GM23338 (cell line): ENCODE measurements around the gene FARSB. TPM values are rescaled to one million over a fixed set of nuclear protein-coding genes. Genes with fewer than 3 reads are reported as not detected.

Source experiments
- ATAC-seq: fragments of 200-7000 bp; cut with Tn5 transposase; 3 replicates; pipeline ENCODE4 v1.9.1; 2020
- DNase-seq: peaks from one replicate; pipeline ENCODE4 v3.0.0-alpha.2; 2015; ENCODE audit warnings: low spot score
- H2AFZ ChIP-seq: fragments of 200-600 bp; sonication (generic); 2 replicates; pipeline ENCODE4 v1.8.0; 2016; ENCODE audit warnings: antibody characterized with exemption, mild to moderate bottlenecking, moderate library complexity
- H3F3A ChIP-seq: fragments of 200-600 bp; sonication (generic); replicated peaks from 2 replicates; pipeline ENCODE4 v1.8.0; 2017; ENCODE audit warnings: antibody characterized with exemption, mixed run types, low read depth
- H3K27ac ChIP-seq: fragments of 200-600 bp; sonication (generic); 2 replicates; pipeline ENCODE4 v1.6.1; 2016; ENCODE audit warnings: low read depth
- H3K27me3 ChIP-seq: fragments of 200-600 bp; sonication (generic); 2 replicates; pipeline ENCODE4 v1.8.0; 2016; ENCODE audit warnings: mild to moderate bottlenecking, mixed run types, moderate library complexity; ENCODE audit not compliant: insufficient read depth
- H3K36me3 ChIP-seq: fragments of 200-600 bp; sonication (generic); 2 replicates; pipeline ENCODE4 v1.8.0; 2016; ENCODE audit warnings: mild to moderate bottlenecking; ENCODE audit not compliant: insufficient read depth
- H3K4me1 ChIP-seq: fragments of 200-600 bp; sonication (generic); 2 replicates; pipeline ENCODE4 v1.8.0; 2016; ENCODE audit warnings: mild to moderate bottlenecking, moderate library complexity; ENCODE audit not compliant: insufficient read depth
- H3K4me2 ChIP-seq: fragments of 200-600 bp; sonication (generic); 2 replicates; pipeline ENCODE4 v1.7.1; 2017; ENCODE audit warnings: mixed run types
- H3K4me3 ChIP-seq: fragments of 200-600 bp; sonication (generic); 2 replicates; pipeline ENCODE4 v1.6.1; 2016; ENCODE audit warnings: mixed run types
- H3K79me2 ChIP-seq: fragments of 200-600 bp; sonication (generic); replicated peaks from 2 replicates; pipeline ENCODE4 v1.8.0; 2017; ENCODE audit warnings: mild to moderate bottlenecking; ENCODE audit not compliant: insufficient read depth
- H3K9me2 ChIP-seq: fragments of 200-600 bp; sonication (generic); 2 replicates; pipeline ENCODE4 v1.8.0; 2017; ENCODE audit not compliant: insufficient read depth
- H4K20me1 ChIP-seq: fragments of 200-600 bp; sonication (generic); replicated peaks from 2 replicates; pipeline ENCODE4 v1.8.0; 2017; ENCODE audit warnings: mild to moderate bottlenecking; ENCODE audit not compliant: insufficient read depth
- H3K27ac Mint-ChIP-seq: 2 replicates; pipeline ENCODE4 v1.8.0; 2020; ENCODE audit warnings: inconsistent platforms, mild to moderate bottlenecking, moderate library complexity, mixed read lengths
- H3K27me3 Mint-ChIP-seq: 3 replicates; pipeline ENCODE4 v1.8.0; 2022; ENCODE audit warnings: low read depth, mild to moderate bottlenecking, moderate library complexity, mixed read lengths, inconsistent platforms; ENCODE audit not compliant: insufficient read depth, poor library complexity
- H3K36me3 Mint-ChIP-seq: 3 replicates; pipeline ENCODE4 v1.8.0; 2021; ENCODE audit warnings: low read depth, mild to moderate bottlenecking, inconsistent platforms, moderate library complexity, mixed read lengths
- H3K4me1 Mint-ChIP-seq: 3 replicates; pipeline ENCODE4 v1.8.0; 2020; ENCODE audit warnings: mild to moderate bottlenecking, inconsistent platforms, mixed read lengths
- H3K4me3 Mint-ChIP-seq: 3 replicates; pipeline ENCODE4 v1.8.0; 2021; ENCODE audit warnings: moderate library complexity, mild to moderate bottlenecking, inconsistent platforms, mixed read lengths
- H3K9me3 Mint-ChIP-seq: 3 replicates; pipeline ENCODE4 v1.8.0; 2020; ENCODE audit warnings: moderate library complexity, mild to moderate bottlenecking, inconsistent platforms, mixed read lengths
- CREB1 ChIP-seq: fragments of 250-450 bp; sonication (Bioruptor Pico); IDR thresholded peaks from 2 replicates; pipeline ENCODE4 v1.5.0; 2020; ENCODE audit warnings: low read depth, mild to moderate bottlenecking, moderate library complexity
- EZH2 ChIP-seq: fragments of 200-600 bp; sonication (generic); IDR thresholded peaks from one replicate; pipeline ENCODE4 v1.8.0; 2017; ENCODE audit warnings: antibody characterized with exemption, mild to moderate bottlenecking, low read depth; ENCODE audit not compliant: unreplicated experiment
- EZH2phosphoT487 ChIP-seq: fragments of 200-600 bp; sonication (generic); IDR thresholded peaks from one replicate; pipeline ENCODE4 v1.8.1; 2018; ENCODE audit warnings: antibody characterized with exemption; ENCODE audit not compliant: unreplicated experiment
- JUNB ChIP-seq: IDR thresholded peaks from one replicate; pipeline ENCODE4 v1.6.1; 2016; ENCODE audit warnings: antibody characterized with exemption; ENCODE audit not compliant: unreplicated experiment
- NANOG ChIP-seq: IDR thresholded peaks from 2 replicates; pipeline ENCODE4 v1.6.1; 2016; ENCODE audit warnings: antibody characterized with exemption, borderline replicate concordance
- POLR2AphosphoS5 ChIP-seq: IDR thresholded peaks from 2 replicates; pipeline ENCODE4 v1.6.1; 2016; ENCODE audit warnings: antibody characterized with exemption, low read depth
- STAT1 ChIP-seq: IDR thresholded peaks from one replicate; pipeline ENCODE4 v1.6.1; 2016; ENCODE audit warnings: antibody characterized with exemption; ENCODE audit not compliant: unreplicated experiment
- ZNF114 ChIP-seq: fragments of 250-450 bp; sonication (Bioruptor Pico); IDR thresholded peaks from 2 replicates; pipeline ENCODE4 v1.5.0; 2020; ENCODE audit warnings: mild to moderate bottlenecking, moderate library complexity
- ZNF331 ChIP-seq: fragments of 250-450 bp; sonication (Bioruptor Pico); IDR thresholded peaks from 2 replicates; pipeline ENCODE4 v1.5.0; 2020; ENCODE audit warnings: low read depth, mild to moderate bottlenecking, moderate library complexity
- polyA plus RNA-seq: library from polyadenylated mRNA; unstranded; fragments of >200 nt; fragmentation: Nextera tagmentation; extraction: Ambion mirVana; gene quantifications from 2 replicates; pipeline ENCODE4 v1.2.1, GENCODE V29; 2016
- total RNA-seq: library from RNA; depleted of rRNA; stranded (reverse); fragments of >200 nt; shearing (Covaris generic); gene quantifications from 2 replicates; pipeline ENCODE4 v1.2.3, GENCODE V29; 2014
- TF ChIP-seq, protein P1 (sequence below): IDR thresholded peaks from 2 replicates; pipeline ENCODE4 v1.6.1; 2016; ENCODE audit warnings: antibody characterized with exemption
- TF ChIP-seq, protein P2 (sequence below): IDR thresholded peaks from one replicate; pipeline ENCODE4 v1.6.1; 2018; ENCODE audit warnings: antibody characterized with exemption; ENCODE audit not compliant: unreplicated experiment
- TF ChIP-seq, protein P3 (sequence below), 2 experiments: fragments of 200-600 bp in 1 of 2; sonication (generic) in 1 of 2; conservative IDR thresholded peaks; 2 replicates each; pipeline versions ENCODE4 v1.5.1 to v1.6.1; 2016 to 2017; ENCODE audit warnings: antibody characterized with exemption in 2 of 2, low read depth in 2 of 2, mild to moderate bottlenecking in 2 of 2, moderate library complexity in 1 of 2

Gene FARSB
- total and polyA plus RNA-seq, 2 experiments from 2014 or later, result 32.5 to 40.0 TPM

DNA sequence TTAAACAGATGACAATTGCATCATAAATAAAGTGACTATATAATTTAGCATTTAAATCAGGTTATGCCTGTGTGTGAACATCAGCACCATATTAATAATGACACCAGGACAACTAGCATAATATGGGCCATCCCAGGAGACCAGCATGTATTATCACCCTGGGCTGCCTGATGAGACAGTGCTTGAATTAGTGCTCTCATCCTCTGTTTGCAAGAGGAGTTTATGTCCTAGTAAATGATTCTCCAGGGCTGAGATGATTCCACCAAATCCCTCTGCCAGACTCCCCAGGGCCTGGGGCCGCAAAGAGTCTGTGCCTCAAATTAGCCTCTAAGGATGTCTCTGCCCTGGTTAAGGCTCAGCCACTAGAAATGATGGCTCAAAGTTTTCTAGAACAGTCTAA is 133.8 kb downstream of the FARSB start (continued):
- TF ChIP-seq STAT1 (no peak), POLR2AphosphoS5 (no peak)
- TF ChIP-seq, protein P1, sequence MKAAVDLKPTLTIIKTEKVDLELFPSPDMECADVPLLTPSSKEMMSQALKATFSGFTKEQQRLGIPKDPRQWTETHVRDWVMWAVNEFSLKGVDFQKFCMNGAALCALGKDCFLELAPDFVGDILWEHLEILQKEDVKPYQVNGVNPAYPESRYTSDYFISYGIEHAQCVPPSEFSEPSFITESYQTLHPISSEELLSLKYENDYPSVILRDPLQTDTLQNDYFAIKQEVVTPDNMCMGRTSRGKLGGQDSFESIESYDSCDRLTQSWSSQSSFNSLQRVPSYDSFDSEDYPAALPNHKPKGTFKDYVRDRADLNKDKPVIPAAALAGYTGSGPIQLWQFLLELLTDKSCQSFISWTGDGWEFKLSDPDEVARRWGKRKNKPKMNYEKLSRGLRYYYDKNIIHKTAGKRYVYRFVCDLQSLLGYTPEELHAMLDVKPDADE, result no peak
- TF ChIP-seq, protein P2, sequence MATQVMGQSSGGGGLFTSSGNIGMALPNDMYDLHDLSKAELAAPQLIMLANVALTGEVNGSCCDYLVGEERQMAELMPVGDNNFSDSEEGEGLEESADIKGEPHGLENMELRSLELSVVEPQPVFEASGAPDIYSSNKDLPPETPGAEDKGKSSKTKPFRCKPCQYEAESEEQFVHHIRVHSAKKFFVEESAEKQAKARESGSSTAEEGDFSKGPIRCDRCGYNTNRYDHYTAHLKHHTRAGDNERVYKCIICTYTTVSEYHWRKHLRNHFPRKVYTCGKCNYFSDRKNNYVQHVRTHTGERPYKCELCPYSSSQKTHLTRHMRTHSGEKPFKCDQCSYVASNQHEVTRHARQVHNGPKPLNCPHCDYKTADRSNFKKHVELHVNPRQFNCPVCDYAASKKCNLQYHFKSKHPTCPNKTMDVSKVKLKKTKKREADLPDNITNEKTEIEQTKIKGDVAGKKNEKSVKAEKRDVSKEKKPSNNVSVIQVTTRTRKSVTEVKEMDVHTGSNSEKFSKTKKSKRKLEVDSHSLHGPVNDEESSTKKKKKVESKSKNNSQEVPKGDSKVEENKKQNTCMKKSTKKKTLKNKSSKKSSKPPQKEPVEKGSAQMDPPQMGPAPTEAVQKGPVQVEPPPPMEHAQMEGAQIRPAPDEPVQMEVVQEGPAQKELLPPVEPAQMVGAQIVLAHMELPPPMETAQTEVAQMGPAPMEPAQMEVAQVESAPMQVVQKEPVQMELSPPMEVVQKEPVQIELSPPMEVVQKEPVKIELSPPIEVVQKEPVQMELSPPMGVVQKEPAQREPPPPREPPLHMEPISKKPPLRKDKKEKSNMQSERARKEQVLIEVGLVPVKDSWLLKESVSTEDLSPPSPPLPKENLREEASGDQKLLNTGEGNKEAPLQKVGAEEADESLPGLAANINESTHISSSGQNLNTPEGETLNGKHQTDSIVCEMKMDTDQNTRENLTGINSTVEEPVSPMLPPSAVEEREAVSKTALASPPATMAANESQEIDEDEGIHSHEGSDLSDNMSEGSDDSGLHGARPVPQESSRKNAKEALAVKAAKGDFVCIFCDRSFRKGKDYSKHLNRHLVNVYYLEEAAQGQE, result no peak

DNA sequence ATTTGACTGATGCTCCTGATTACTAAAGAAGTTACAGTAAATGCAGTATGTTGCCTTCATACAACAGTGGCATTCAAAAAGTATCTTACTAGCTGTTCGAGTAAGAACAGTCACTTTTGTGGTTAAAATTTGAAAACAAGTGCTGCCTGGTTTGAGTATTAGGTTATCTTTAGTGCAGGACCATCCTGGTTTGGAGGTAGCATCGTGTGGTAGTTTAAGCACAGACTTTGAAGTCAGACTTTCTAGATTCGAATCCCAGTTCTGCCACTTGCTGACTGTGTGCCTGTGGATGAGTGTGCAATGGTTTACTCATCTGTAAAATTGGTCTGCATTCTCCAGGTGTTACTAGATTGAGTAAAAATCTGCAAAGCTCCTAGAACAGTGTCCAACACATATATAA is 134.8 kb downstream of the FARSB start:
- Histone ChIP-seq H4K20me1 (no peaks in the 10 kb centered on the region), H3K79me2 (no peaks in the 10 kb centered on the region), H3F3A (no peaks in the 10 kb centered on the region), H3K4me3 (no peak overlapping the region), H3K4me2 (no peak overlapping the region), H3K9me2 (no peaks in the 10 kb centered on the region), H3K4me1 (no peaks in the 10 kb centered on the region), H3K36me3 (no peaks in the 10 kb centered on the region), H2AFZ (no peak overlapping the region), H3K27me3 (no peaks in the 10 kb centered on the region), H3K27ac (no peak overlapping the region)
- Mint-ChIP-seq H3K4me3 (no peak overlapping the region), H3K27ac (no peak overlapping the region), H3K9me3 (no peaks in the 10 kb centered on the region), H3K27me3 (peaks cover 2% of the 10 kb centered on the region), H3K36me3 (no peaks in the 10 kb centered on the region; the same call in 2 of the 3 replicates), H3K4me1 (peaks cover 6% of the 10 kb centered on the region)
- no peak for DNase-seq
- no peak for ATAC-seq
- TF ChIP-seq NANOG (no peak), POLR2AphosphoS5 (no peak), EZH2phosphoT487 (no peak), ZNF114 (CRISPR knock-in tag) (no peak), CREB1 (CRISPR knock-in tag) (no peak), EZH2 (no peak), ZNF331 (CRISPR knock-in tag) (no peak), JUNB (no peak)
- TF ChIP-seq, protein P3, sequence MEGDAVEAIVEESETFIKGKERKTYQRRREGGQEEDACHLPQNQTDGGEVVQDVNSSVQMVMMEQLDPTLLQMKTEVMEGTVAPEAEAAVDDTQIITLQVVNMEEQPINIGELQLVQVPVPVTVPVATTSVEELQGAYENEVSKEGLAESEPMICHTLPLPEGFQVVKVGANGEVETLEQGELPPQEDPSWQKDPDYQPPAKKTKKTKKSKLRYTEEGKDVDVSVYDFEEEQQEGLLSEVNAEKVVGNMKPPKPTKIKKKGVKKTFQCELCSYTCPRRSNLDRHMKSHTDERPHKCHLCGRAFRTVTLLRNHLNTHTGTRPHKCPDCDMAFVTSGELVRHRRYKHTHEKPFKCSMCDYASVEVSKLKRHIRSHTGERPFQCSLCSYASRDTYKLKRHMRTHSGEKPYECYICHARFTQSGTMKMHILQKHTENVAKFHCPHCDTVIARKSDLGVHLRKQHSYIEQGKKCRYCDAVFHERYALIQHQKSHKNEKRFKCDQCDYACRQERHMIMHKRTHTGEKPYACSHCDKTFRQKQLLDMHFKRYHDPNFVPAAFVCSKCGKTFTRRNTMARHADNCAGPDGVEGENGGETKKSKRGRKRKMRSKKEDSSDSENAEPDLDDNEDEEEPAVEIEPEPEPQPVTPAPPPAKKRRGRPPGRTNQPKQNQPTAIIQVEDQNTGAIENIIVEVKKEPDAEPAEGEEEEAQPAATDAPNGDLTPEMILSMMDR (conservative IDR thresholded peaks at IDR 0.05; ENCODE audit: low read depth in 2 of 2), result no peak
- TF ChIP-seq, protein P1, result no peak
